ENCODE measurements around the gene CDK7.
"Not testable (repeated sequence)": the region's sequence is repeated elsewhere in the genome, so short reads cannot be mapped to it uniquely, and the experiment has no call there.

CDK7 gene

GRCh38 chr5:69234457-69235268 is at the start of gene CDK7:
Gene CDK7 (plus strand): TSS chr5:69234886. CDS start chr5:69234976, 90 bp downstream.
- peak; percentile 42 for DNase-seq

- DNase-seq: no peak
These were observed 47.3 kb upstream of the CDK7 start for GRCh38 chr5:69187342-69187741.

DNA sequence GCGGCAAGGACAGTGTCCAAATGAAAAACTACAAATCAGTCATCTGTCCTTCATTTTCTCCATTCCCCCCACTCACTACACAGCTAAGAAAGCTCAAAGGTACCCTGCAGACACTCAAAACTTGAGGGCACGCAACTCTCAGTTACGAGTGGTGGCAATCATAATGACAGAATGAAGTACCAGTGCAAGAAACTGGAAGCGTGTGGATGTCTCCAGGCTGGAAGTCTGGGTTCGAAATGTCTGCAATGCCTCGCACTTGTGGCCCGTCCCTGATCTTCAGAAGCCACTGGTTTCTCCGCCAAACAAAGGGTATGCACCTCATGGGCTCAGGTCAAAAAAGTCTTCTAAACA is 45.9 kb upstream of the CDK7 start:
- DNase-seq: no peak

GRCh38 chr5:69189162-69190086 is 45.3 kb upstream of the CDK7 start, which contains the start of gene CENPH:
Gene CENPH (plus strand): TSS chr5:69189583. CDS start chr5:69189635, 52 bp downstream.
- DNase-seq: peak; percentile 59

DNA sequence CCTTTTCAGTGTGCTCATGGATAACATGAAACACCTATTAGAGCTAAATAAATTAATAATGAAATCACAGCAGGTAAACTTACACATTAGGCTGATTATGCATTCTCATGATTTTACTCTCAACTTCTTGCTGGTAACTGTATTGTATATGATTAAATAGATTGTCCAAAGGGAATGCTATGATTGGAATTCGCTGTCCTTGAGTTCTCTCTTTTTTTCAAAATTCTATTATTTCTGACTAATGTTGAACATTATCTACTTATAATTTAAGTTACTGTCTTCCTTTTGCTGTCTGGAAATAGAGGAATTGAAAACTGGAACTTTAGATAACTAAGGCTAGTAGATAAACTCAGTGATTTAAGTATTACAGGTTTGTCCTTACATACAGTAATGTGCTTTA is 32.2 kb upstream of the CDK7 start:
- DNase-seq: no peak

- DNase-seq: no peak
These were observed 28.0 kb upstream of the CDK7 start for GRCh38 chr5:69206528-69207190.

DNA sequence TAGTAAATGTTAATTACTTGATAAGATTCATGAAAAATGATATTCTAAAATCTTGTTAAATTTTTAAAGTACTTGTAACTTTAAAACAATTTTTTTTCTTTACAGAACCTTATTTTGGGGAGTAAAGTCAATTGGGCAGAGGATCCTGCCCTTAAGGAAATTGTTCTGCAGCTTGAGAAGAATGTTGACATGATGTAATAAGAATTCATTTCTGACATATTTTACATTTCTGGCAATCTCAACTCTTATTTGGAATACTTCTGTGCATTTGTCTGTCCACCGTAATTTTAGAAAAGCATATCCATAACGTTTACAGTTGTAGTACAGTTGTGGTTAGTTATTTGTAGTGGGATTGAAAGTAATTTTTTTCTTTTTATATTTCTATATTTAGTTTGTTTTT is 25.1 kb upstream of the CDK7 start:
- no peak for DNase-seq

DNA sequence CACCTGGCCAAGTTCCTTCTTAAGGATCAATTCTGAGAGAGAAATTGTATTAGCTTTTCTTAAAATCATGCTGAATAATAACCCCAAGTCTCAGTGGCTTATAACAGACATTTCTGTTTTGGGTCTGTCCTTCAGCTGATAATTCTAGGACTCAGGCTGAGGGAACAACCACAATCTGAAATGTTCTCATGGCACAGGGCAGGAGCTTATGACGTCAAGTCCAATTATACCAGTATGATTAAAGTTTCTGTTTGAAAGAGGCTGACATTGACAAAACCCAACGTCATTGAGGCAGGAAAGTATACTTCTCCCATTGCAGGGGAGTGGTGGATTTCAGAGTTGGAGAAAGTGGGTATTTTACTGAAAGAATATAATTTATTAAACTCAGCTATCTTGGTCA is 23.5 kb upstream of the CDK7 start:
- no peak for DNase-seq

DNA sequence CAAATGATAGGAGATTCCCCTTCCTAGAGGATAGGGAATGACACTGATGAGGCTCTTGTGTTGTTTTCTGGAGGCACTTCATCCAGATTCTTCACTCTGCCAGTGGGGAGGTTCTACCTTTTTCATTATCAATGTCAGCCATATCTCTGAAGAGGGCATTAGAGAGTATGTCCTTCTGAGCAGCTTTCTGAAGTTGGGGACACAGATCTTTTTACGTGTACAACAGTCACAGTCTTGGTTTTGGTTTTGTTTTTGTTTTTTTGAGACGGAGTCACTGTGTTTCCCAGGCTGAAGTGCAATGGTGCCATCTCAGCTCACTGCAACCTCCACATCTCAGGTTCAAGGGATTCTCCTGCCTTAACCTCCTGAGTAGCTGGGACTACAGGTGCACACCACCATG is 22.7 kb upstream of the CDK7 start:
- no peak for DNase-seq

DNA sequence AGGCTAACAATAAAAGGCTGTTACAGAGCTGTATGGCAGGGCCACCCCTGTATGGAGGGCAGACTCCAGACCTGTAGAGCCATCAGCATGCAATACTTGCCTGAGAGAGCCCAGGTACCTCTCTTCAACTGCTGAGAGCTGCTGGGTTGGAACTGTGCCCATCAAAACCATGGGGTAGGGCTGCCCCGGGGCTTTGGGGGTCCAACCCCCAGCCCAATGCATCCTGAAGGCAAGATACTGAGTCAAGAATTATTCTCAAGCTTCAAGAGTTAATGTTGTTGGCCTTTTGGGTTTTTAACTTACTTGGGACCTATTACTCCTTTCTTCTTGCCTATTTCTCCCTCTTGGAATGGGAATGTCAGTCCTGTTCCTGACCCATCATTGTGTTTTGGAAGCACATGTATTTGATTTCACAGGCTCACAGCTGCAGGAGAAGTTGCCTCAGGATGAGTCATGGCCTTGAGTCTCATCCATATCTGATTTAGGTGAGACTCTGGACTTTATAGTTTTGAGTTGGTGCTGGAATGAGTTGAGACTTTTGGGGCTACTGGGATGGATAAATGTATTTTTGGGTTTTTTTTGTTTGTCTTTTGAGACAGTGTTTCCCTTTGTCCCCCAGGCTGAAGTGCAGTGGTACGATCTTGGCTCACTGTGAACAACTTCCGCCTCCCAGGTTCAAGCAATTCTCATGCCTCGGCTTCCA is 21.0 kb upstream of the CDK7 start:
- DNase-seq: no peak

GRCh38 chr5:69217151-69217511 is 17.6 kb upstream of the CDK7 start:
- DNase-seq: no peak

DNA sequence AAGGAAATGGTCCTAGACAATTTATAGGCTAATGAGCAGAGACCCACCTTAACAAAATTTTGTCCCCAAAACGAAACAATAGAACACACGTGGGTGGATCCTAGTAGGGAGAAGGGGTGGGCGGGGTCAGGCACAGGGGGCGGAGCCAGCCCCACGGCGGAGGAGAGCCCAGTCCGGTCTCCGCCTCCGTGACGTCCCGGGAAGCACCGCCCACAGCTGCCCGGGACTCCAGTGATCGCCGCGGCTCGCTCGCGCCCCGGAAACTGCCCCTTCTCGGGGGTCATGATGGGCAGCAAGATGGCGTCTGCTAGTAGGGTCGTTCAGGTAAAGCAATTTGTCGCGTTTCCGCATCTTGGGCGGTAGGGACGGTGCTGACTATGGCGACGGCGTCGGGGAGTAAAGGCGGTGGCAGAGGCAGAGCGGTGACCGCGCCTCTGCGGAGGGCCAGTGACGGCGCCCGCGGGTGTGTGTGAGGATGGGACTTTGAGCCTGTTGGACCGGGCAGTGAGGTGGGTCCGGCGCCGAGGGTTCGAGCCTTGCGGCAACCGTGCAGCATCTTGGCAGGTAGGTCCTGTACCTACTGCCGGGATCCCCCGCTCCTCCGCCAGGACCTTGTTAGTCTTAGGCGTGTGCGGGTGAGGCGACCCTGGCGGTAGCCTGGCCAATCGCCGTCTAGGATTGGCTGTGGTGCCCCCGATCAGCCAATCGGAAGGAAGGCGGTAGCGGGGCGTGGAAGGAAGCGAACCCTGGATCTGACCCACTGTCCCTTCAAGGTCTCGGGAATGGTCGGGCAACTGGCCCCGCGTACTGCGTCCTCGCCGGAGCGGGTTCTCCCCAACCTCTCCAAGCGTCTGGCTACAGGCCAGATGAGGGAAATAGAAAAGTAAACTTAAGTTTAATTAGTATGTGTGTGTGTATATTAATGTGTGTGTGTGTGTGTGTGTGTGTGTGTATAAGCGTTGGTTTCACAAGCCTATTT is 16.8 kb upstream of the CDK7 start:
- peak; percentile 54 for DNase-seq

- DNase-seq: no peak
These were observed 14.7 kb upstream of the CDK7 start for GRCh38 chr5:69219939-69220338.

GRCh38 chr5:69220371-69220770 is 14.3 kb upstream of the CDK7 start:
- not testable (repeated sequence) for DNase-seq

- DNase-seq: not testable (repeated sequence)
These were observed 13.9 kb upstream of the CDK7 start for GRCh38 chr5:69220833-69221232.

- no peak for DNase-seq
These were observed 10.2 kb upstream of the CDK7 start for GRCh38 chr5:69224520-69224919.

DNA sequence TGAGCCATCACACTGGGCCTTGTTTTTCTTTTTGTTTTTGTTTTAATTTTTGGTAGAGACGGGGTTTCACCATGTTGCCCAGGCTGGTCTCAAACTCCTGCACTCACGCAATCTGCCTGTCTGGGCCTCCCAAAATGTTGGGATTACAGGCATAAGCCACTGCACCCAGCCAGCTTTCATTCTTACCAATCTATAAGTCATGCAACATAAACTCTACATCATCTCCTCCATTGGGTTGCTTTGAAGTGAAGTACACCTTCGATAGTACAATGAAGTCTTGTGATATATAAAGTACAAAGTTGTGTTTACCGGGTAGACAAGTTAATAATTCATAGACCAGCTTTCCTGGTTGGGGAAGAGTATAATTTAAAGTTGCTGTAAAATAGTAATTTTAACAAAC is 8.8 kb upstream of the CDK7 start:
- DNase-seq: no peak

DNA sequence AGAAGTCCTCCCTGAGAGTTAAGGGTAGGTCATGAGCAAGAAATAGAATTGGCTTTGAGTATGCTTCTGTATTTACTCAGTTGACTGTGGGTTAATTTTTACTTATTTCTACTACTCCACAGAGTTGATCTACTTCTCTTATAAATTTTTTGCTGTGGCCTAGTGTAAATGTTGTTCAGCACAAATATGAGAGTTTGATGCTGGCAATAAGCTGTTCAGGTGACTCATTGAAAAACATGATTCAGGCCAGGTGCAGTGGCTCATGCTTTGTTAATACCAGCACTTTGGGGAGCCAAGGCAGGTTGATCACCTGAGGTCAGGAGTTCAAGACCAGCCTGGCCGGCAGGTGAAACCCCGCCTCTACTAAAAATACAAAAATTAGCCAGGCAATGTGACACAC is 4.5 kb upstream of the CDK7 start:
- DNase-seq: no peak

GRCh38 chr5:69231281-69231680 is 3.4 kb upstream of the CDK7 start:
- DNase-seq: no peak

DNA sequence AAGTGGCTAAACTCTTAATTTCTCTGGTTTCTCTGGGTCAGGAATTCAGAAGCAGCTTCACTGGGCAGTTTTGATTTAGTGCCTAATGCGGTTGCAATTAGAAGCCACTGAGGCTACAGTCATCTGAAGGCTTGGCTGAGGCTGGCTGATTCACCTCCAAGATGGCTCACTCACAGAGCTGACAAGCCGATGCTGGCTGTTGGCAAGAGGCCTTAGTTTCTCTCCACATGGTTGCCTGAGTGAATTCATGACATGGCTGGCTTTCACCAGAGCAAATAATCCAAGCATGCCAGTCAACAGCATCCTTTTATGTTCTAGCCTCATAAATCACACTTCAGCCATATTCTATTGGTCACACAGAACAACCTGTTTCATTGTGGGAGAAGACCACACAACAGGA is 2.8 kb upstream of the CDK7 start:
- no peak for DNase-seq

DNA sequence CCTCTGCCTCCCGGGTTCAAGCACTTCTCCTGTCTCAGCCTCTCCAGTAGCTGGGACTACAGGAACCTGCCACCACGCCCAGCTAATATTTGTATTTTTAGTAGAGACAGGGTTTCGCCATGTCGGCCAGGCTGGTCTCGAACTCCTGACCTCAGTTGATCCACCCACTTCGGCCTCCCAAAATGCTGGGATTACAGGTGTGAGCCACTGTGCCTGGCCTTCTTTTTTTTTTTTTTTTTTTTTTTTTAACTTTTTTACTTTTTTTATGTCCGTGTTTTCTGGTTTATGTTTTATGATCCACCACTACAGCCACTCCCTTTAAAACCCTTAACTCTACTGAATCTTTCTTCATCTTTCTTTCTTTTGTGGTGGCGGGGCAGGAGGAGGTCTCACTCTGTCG is 2.0 kb downstream of the CDK7 start:
- not testable (repeated sequence) for DNase-seq

DNA sequence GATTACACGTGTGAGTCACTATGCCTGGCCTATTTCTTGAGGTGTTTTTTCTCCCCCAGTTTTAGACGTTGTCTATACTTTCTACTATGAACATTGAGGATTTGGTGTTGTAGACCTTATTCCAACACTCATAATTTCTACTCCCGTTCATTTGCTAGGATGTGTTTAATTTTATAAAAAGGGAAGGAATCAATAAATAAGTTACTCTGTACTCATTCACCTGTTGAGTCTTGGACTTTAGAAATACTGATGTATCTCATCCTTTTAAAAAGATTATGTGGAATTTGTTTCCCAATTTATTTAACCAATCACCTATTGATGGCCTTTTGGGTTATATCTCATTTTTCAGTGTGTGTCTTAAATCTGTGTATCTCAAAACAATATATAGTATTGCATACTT is 3.2 kb downstream of the CDK7 start:
- DNase-seq: no peak

Data from GF-D8 (cell line).